Endothelial cell of umbilical vein (primary cell): ENCODE results near the gene EREG. TPM values are rescaled to one million over a fixed set of nuclear protein-coding genes. Genes with fewer than 3 reads are reported as not detected.

Experiments
- BruUV-seq: library from RNA; stranded (reverse); fragments of 400-500 nt; replicated peaks from 2 replicates; lab custom pipeline; 2021; lab: Mats Ljungman, UMichigan
- CTCF ChIA-PET: fragments of 300-600, 350-600 bp; sonication (Branson Sonifier 250); formaldehyde crosslinking; loops from one replicate; lab custom pipeline; 2021; ENCODE audit warnings: antibody characterized with exemption, inconsistent platforms; lab: Charles Lee
- POLR2A ChIA-PET: fragments of 300-600, 350-600 bp; sonication (Branson Sonifier 250); formaldehyde crosslinking; loops from one replicate; lab custom pipeline; 2021; ENCODE audit warnings: antibody characterized with exemption, inconsistent platforms; lab: Charles Lee
- DNase-seq: peaks from one replicate; pipeline ENCODE4 v3.0.0-alpha.2; 2011; ENCODE audit warnings: low read depth, low spot score
- FAIRE-seq: peaks from 2 replicates; lab custom pipeline; 2011; peaks lifted over from hg19 to GRCh38; lab: Jason Lieb, UNC
- H2AFZ ChIP-seq: 2 replicates; pipeline ENCODE4 v1.6.0; 2012; ENCODE audit warnings: low read depth, low read length, control low read depth, inconsistent platforms
- H3K27ac ChIP-seq: 2 replicates; pipeline ENCODE4 v1.5.1; 2011; ENCODE audit warnings: low read depth, mild to moderate bottlenecking, control low read depth, low read length, moderate library complexity; ENCODE audit not compliant: insufficient read depth
- H3K27me3 ChIP-seq, 2 experiments: 2 replicates each; pipeline versions ENCODE4 v1.6.0 to v1.6.1; 2011; ENCODE audit warnings: low read length in 2 of 2, mixed read lengths in 1 of 2; ENCODE audit not compliant: control insufficient read depth in 2 of 2, insufficient read depth in 2 of 2
- H3K36me3 ChIP-seq, 2 experiments: 2 replicates in 1 of 2; 3 replicates in 1 of 2; pipeline ENCODE4 v1.5.1; 2011; ENCODE audit warnings: low read length in 2 of 2, mild to moderate bottlenecking in 1 of 2, moderate library complexity in 1 of 2; ENCODE audit not compliant: control insufficient read depth in 2 of 2, insufficient read depth in 2 of 2; ENCODE audit errors: extremely low read depth in 1 of 2
- H3K4me1 ChIP-seq: 3 replicates; pipeline ENCODE4 v1.5.1; 2011; ENCODE audit warnings: mild to moderate bottlenecking, low read length; ENCODE audit not compliant: control insufficient read depth, insufficient read depth; ENCODE audit errors: extremely low read depth
- H3K4me2 ChIP-seq: 2 replicates; pipeline ENCODE4 v1.6.1; 2011; ENCODE audit warnings: low read length, control low read depth, mixed read lengths; ENCODE audit not compliant: insufficient read depth
- H3K4me3 ChIP-seq, 3 experiments: fragments of 200-600 bp in 1 of 3; sonication (generic), shearing (Covaris generic) in 1 of 3; replicated peaks in 1 of 3; 2 replicates each; pipeline ENCODE4 v1.5.1; 2011 to 2016; ENCODE audit warnings: control low read depth in 3 of 3, low read length in 3 of 3, mild to moderate bottlenecking in 2 of 3, inconsistent platforms in 1 of 3, low read depth in 1 of 3, moderate library complexity in 1 of 3; ENCODE audit not compliant: insufficient read depth in 1 of 3
- H3K79me2 ChIP-seq: 2 replicates; pipeline ENCODE4 v1.6.0; 2012; ENCODE audit warnings: low read length, inconsistent platforms; ENCODE audit not compliant: control insufficient read depth, insufficient read depth
- H3K9ac ChIP-seq: replicated peaks from 2 replicates; pipeline ENCODE3; 2011; ENCODE audit warnings: low read length, control low read depth; ENCODE audit not compliant: insufficient read depth; ENCODE audit errors: extremely low read depth
- H3K9me1 ChIP-seq: replicated peaks from 3 replicates; pipeline ENCODE4 v1.6.0; 2011; ENCODE audit warnings: mild to moderate bottlenecking, low read length; ENCODE audit not compliant: control insufficient read depth, insufficient read depth; ENCODE audit errors: extremely low read depth
- H3K9me3 ChIP-seq: replicated peaks from 2 replicates; pipeline ENCODE4 v1.5.1; 2012; ENCODE audit warnings: low read length, inconsistent platforms; ENCODE audit not compliant: control insufficient read depth, insufficient read depth
- H4K20me1 ChIP-seq: replicated peaks from 2 replicates; pipeline ENCODE3; 2011; ENCODE audit warnings: mild to moderate bottlenecking, low read length; ENCODE audit not compliant: control insufficient read depth, insufficient read depth; ENCODE audit errors: extremely low read depth
- CTCF ChIP-seq, 2 donors: IDR thresholded peaks; 1 replicate in 1 of 2; 2 replicates in 1 of 2; pipeline ENCODE4 v1.5.1; 2011; ENCODE audit warnings: low read length in 2 of 2, mild to moderate bottlenecking in 2 of 2, moderate library complexity in 2 of 2, control low read depth in 1 of 2, inconsistent platforms in 1 of 2, low read depth in 1 of 2; ENCODE audit not compliant: insufficient read depth in 1 of 2; ENCODE audit errors: extremely low read depth in 1 of 2
- EZH2 ChIP-seq: IDR thresholded peaks from 2 replicates; pipeline ENCODE4 v1.6.1; 2012; ENCODE audit warnings: borderline replicate concordance, low read depth, mild to moderate bottlenecking, moderate library complexity, low read length, inconsistent platforms; ENCODE audit not compliant: severe bottlenecking
- FOS ChIP-seq: IDR thresholded peaks from 2 replicates; pipeline ENCODE4 v1.6.1; 2011; ENCODE audit warnings: mild to moderate bottlenecking, low read length, moderate library complexity, borderline replicate concordance; ENCODE audit not compliant: insufficient read depth
- GATA2 ChIP-seq: IDR thresholded peaks from 2 replicates; pipeline ENCODE4 v1.7.0; 2011; ENCODE audit warnings: low read depth, mild to moderate bottlenecking, moderate library complexity, mixed read lengths, low read length; ENCODE audit not compliant: insufficient read length, insufficient read depth
- JUN ChIP-seq: IDR thresholded peaks from 2 replicates; pipeline ENCODE4 v1.6.1; 2011; ENCODE audit warnings: borderline replicate concordance, low read depth; ENCODE audit not compliant: insufficient read length, insufficient read depth
- MAX ChIP-seq: IDR thresholded peaks from 2 replicates; pipeline ENCODE4 v1.6.1; 2011; ENCODE audit not compliant: insufficient read depth, insufficient read length
- MYC ChIP-seq: IDR thresholded peaks from one replicate; pipeline ENCODE4 v1.6.1; 2011; ENCODE audit warnings: mild to moderate bottlenecking, low read depth, low read length
- POLR2A ChIP-seq: IDR thresholded peaks from 2 replicates; pipeline ENCODE4 v1.6.1; 2012; ENCODE audit warnings: low read depth, mild to moderate bottlenecking, control low read depth, low read length
- POLR2AphosphoS5 ChIP-seq: IDR thresholded peaks from 2 replicates; pipeline ENCODE4 v1.6.1; 2012; ENCODE audit warnings: low read depth, mild to moderate bottlenecking, control low read depth, low read length, moderate library complexity; ENCODE audit not compliant: insufficient read depth
- dilution Hi-C: fragments of 300-500 bp; cut with MboI; formaldehyde crosslinking; loops from one replicate; pipeline ENCODE4 v1.15.0; 2019; ENCODE audit warnings: low sequenced_read_pairs; ENCODE audit not compliant: extremely low pct_ligation_motif_present
- intact Hi-C: fragments of 100-400 bp; cut with micrococcal nuclease; formaldehyde crosslinking; loops from one replicate; pipeline ENCODE4 v1.10.0; 2022
- polyA plus RNA-seq, 4 experiments: library from polyadenylated mRNA; depleted of rRNA in 3 of 4; stranded (reverse) in 3 of 4; unstranded in 1 of 4; fragments of >200 nt; gene quantifications; 2 replicates each; pipeline versions ENCODE4 v1.2.1 to v1.2.3, GENCODE V29; 2011 to 2012; ENCODE audit warnings: missing spikeins in 1 of 4
- total RNA-seq: library from RNA; stranded (reverse); gene quantifications from 2 replicates; pipeline ENCODE4 v1.2.3, GENCODE V29; 2021

Gene EREG
- total and polyA plus RNA-seq, 2 donors (not counting 3 experiments of a cell fraction or from before 2014, with no cell fraction given), result not detected

GRCh38 chr4:74327762-74328161 lies 37.2 kb upstream of the EREG start:
- TF ChIP-seq GATA2 (no peak), MYC (no peak), POLR2A (no peak), EZH2 (no peak), JUN (peak; percentile 76), FOS (peak; percentile 69), CTCF (IDR thresholded peaks at IDR 0.05; ENCODE audit: extremely low read depth in 1 of 2, insufficient read depth in 1 of 2, low read depth in 1 of 2, low read length in 2 of 2) (no peak), MAX (no peak), POLR2AphosphoS5 (peak; percentile 21)
- ChIA-PET CTCF (interaction anchor here (0.9 to 4.3 kb wide), 8 partner anchors 10 to 347 kb away, joined by 3 to 27 read pairs (median 6); no protein-coding TSS in a partner anchor), POLR2A (no interaction called here)
- peak; percentile 84 for FAIRE-seq
- peaks cover 20% of the 10 kb centered on the region for H3K4me1 ChIP-seq
- TSS peak; percentile 45 for BruUV-seq
- no peaks in the 10 kb centered on the region for H3K9me1 ChIP-seq
- no peaks in the 10 kb centered on the region for H3K27me3 ChIP-seq
- peak overlapping the region; percentile 60 for H3K9ac ChIP-seq
- H3K79me2 ChIP-seq, result no peaks in the 10 kb centered on the region
- peak overlapping the region in 1 of 3 experiments; percentile 19 for H3K4me3 ChIP-seq
- H3K36me3 ChIP-seq, result no peaks in the 10 kb centered on the region
- DNase-seq, result peak; percentile 78
- peak overlapping the region; percentile 85 for H2AFZ ChIP-seq
- H4K20me1 ChIP-seq, result no peaks in the 10 kb centered on the region
- H3K4me2 ChIP-seq, result peak overlapping the region; percentile 86
- dilution Hi-C loops, result no loop called here
- no peaks in the 10 kb centered on the region for H3K9me3 ChIP-seq
- intact Hi-C loops, result loop anchor here (10.0 kb wide), 1 partner anchor 607 kb away; the partner anchor contains the start of gene PARM1
- H3K27ac ChIP-seq, result peak overlapping the region; percentile 65
